H1 (cell line): Measurements from ENCODE around the gene IL13RA1. TPM values are rescaled to one million over a fixed set of nuclear protein-coding genes. Genes with fewer than 3 reads are reported as not detected.

Experiments used
- CTCF ChIA-PET: fragments of 300-600 bp; sonication (Branson Sonifier 250); formaldehyde crosslinking; loops from one replicate; lab custom pipeline; 2021; ENCODE audit not compliant: partially characterized antibody; lab: Charles Lee
- POLR2A ChIA-PET: fragments of 300-600 bp; sonication (Branson Sonifier 250); formaldehyde crosslinking; loops from one replicate; lab custom pipeline; 2021; ENCODE audit warnings: inconsistent platforms; ENCODE audit not compliant: partially characterized antibody; lab: Charles Lee
- DNase-seq, 2 experiments: peaks; one replicate each; pipeline versions ENCODE4 v3.0.0 to v3.0.0-alpha.2; 2010 to 2022; ENCODE audit warnings: low spot score in 2 of 2, low read depth in 1 of 2, mixed read lengths in 1 of 2
- FAIRE-seq: peaks from 2 replicates; lab custom pipeline; 2011; peaks lifted over from hg19 to GRCh38; lab: Jason Lieb, UNC
- H2AFZ ChIP-seq: 2 replicates; pipeline ENCODE4 v1.8.1; 2012; ENCODE audit warnings: low read length, inconsistent platforms
- H2AK5ac ChIP-seq: 2 replicates; pipeline ENCODE4 v1.6.1; 2013; ENCODE audit warnings: low read depth, low read length
- H2BK120ac ChIP-seq: replicated peaks from 2 replicates; pipeline ENCODE3; 2013; ENCODE audit warnings: low read depth, low read length, inconsistent platforms
- H2BK12ac ChIP-seq: 2 replicates; pipeline ENCODE4 v1.6.1; 2013; ENCODE audit warnings: low read depth, low read length
- H2BK15ac ChIP-seq: 2 replicates; pipeline ENCODE4 v1.6.1; 2013; ENCODE audit warnings: low read length
- H2BK20ac ChIP-seq: 2 replicates; pipeline ENCODE4 v1.6.1; 2013; ENCODE audit warnings: low read length
- H2BK5ac ChIP-seq: 2 replicates; pipeline ENCODE4 v1.6.1; 2013; ENCODE audit warnings: low read depth, low read length
- H3K14ac ChIP-seq: 2 replicates; pipeline ENCODE4 v1.6.1; 2013; ENCODE audit warnings: inconsistent platforms; ENCODE audit not compliant: insufficient read length
- H3K18ac ChIP-seq: 2 replicates; pipeline ENCODE4 v1.6.1; 2013; ENCODE audit warnings: low read length; ENCODE audit errors: extremely low read depth
- H3K23ac ChIP-seq: 2 replicates; pipeline ENCODE4 v1.6.1; 2013; ENCODE audit warnings: inconsistent platforms; ENCODE audit not compliant: insufficient read length
- H3K23me2 ChIP-seq: 2 replicates; pipeline ENCODE4 v1.6.1; 2013; ENCODE audit warnings: low read depth, low read length
- H3K27ac ChIP-seq: 2 replicates; pipeline ENCODE4 v1.6.1; 2011; ENCODE audit warnings: low read depth, low read length, inconsistent platforms
- H3K27me3 ChIP-seq, 4 experiments: replicated peaks in 1 of 4; 1 replicate in 1 of 4; 2 replicates in 3 of 4; pipeline versions ENCODE4 v1.6.1 to v1.8.1; 2011 to 2013; ENCODE audit warnings: low read length in 3 of 4, mild to moderate bottlenecking in 3 of 4, inconsistent platforms in 2 of 4, mixed read lengths in 2 of 4, moderate library complexity in 1 of 4; ENCODE audit not compliant: control insufficient read depth in 3 of 4, insufficient read depth in 3 of 4; ENCODE audit errors: extremely low read depth in 1 of 4
- H3K36me3 ChIP-seq, 4 experiments: 2 replicates each; pipeline versions ENCODE4 v1.6.1 to v1.8.1; 2011 to 2013; ENCODE audit warnings: mild to moderate bottlenecking in 4 of 4, low read length in 3 of 4, moderate library complexity in 2 of 4, control low read depth in 1 of 4, inconsistent platforms in 1 of 4; ENCODE audit not compliant: insufficient read depth in 4 of 4, control insufficient read depth in 2 of 4
- H3K4ac ChIP-seq: replicated peaks from 2 replicates; pipeline ENCODE3; 2013; ENCODE audit warnings: low read length, low read depth, mixed read lengths, inconsistent platforms; ENCODE audit not compliant: insufficient read length
- H3K4me1 ChIP-seq, 4 experiments: replicated peaks in 1 of 4; 1 replicate in 1 of 4; 2 replicates in 3 of 4; pipeline versions ENCODE4 v1.6.1 to v1.8.1; 2011 to 2013; ENCODE audit warnings: low read length in 3 of 4, inconsistent platforms in 2 of 4, mixed read lengths in 1 of 4; ENCODE audit not compliant: insufficient read depth in 4 of 4, control insufficient read depth in 3 of 4
- H3K4me2 ChIP-seq, 2 experiments: 2 replicates each; pipeline versions ENCODE4 v1.6.1 to v1.8.1; 2011 to 2013; ENCODE audit warnings: low read depth in 2 of 2, low read length in 2 of 2, control low read depth in 1 of 2, inconsistent platforms in 1 of 2, mild to moderate bottlenecking in 1 of 2; ENCODE audit not compliant: insufficient read depth in 1 of 2
- H3K4me3 ChIP-seq, 4 experiments: fragments of 200-600, 300-600 bp in 1 of 4; sonication (generic), shearing (Covaris generic), sonication (Bioruptor Twin) in 1 of 4; 2 replicates each; pipeline versions ENCODE4 v1.5.1 to v1.8.1; 2011 to 2016; ENCODE audit warnings: low read length in 4 of 4, low read depth in 3 of 4, control low read depth in 2 of 4, inconsistent platforms in 2 of 4, mild to moderate bottlenecking in 2 of 4, mixed read lengths in 1 of 4, moderate library complexity in 1 of 4; ENCODE audit not compliant: insufficient read depth in 2 of 4; ENCODE audit errors: extremely low read depth in 1 of 4
- H3K56ac ChIP-seq: replicated peaks from 2 replicates; pipeline ENCODE3; 2013; ENCODE audit warnings: low read depth, mild to moderate bottlenecking, mixed read lengths, low read length, inconsistent platforms; ENCODE audit not compliant: insufficient read length
- H3K79me1 ChIP-seq: 2 replicates; pipeline ENCODE4 v1.6.1; 2013; ENCODE audit warnings: low read depth, low read length, control low read depth
- H3K79me2 ChIP-seq, 2 experiments: 2 replicates each; pipeline versions ENCODE4 v1.6.1 to v1.8.1; 2012 to 2013; ENCODE audit warnings: low read length in 2 of 2, mild to moderate bottlenecking in 2 of 2, inconsistent platforms in 1 of 2; ENCODE audit not compliant: insufficient read depth in 2 of 2, control insufficient read depth in 1 of 2
- H3K9ac ChIP-seq, 4 experiments: replicated peaks in 1 of 4; 1 replicate in 1 of 4; 2 replicates in 3 of 4; pipeline versions ENCODE4 v1.6.1 to v1.8.1; 2011 to 2013; ENCODE audit warnings: low read depth in 3 of 4, low read length in 3 of 4, control low read depth in 2 of 4, mild to moderate bottlenecking in 2 of 4, moderate library complexity in 2 of 4, inconsistent platforms in 1 of 4; ENCODE audit errors: extremely low read depth in 1 of 4
- H3K9me3 ChIP-seq, 2 experiments: 2 replicates each; pipeline versions ENCODE4 v1.6.1 to v1.8.1; 2012 to 2013; ENCODE audit warnings: mild to moderate bottlenecking in 2 of 2, moderate library complexity in 2 of 2, control low read depth in 1 of 2, inconsistent platforms in 1 of 2, low read depth in 1 of 2, low read length in 1 of 2, mixed read lengths in 1 of 2; ENCODE audit not compliant: insufficient read depth in 2 of 2
- H4K20me1 ChIP-seq, 2 experiments: replicated peaks in 1 of 2; 2 replicates each; pipeline versions ENCODE3 to v1.8.1; 2011 to 2013; ENCODE audit warnings: inconsistent platforms in 2 of 2, low read length in 2 of 2, mild to moderate bottlenecking in 1 of 2; ENCODE audit not compliant: insufficient read depth in 2 of 2, control insufficient read depth in 1 of 2
- H4K5ac ChIP-seq: 2 replicates; pipeline ENCODE4 v1.6.1; 2013; ENCODE audit warnings: low read length, low read depth, mixed read lengths, inconsistent platforms; ENCODE audit not compliant: insufficient read length
- H4K8ac ChIP-seq: 2 replicates; pipeline ENCODE4 v1.8.0; 2013; ENCODE audit warnings: mild to moderate bottlenecking, moderate library complexity, low read length, inconsistent platforms; ENCODE audit not compliant: insufficient read depth; ENCODE audit errors: extremely low read depth
- H4K91ac ChIP-seq: replicated peaks from 2 replicates; pipeline ENCODE3; 2013; ENCODE audit warnings: low read length, mixed read lengths, inconsistent platforms; ENCODE audit not compliant: insufficient read length
- EZH2 ChIP-seq: fragments of 200-600 bp; sonication (generic); IDR thresholded peaks from 2 replicates; pipeline ENCODE4 v1.7.1; 2012; ENCODE audit warnings: low read depth, mild to moderate bottlenecking, moderate library complexity, low read length, inconsistent platforms; ENCODE audit not compliant: severe bottlenecking
- FOSL1 ChIP-seq: IDR thresholded peaks from 2 replicates; pipeline ENCODE4 v1.6.1; 2011; ENCODE audit warnings: mild to moderate bottlenecking, low read depth, low read length, moderate library complexity; ENCODE audit not compliant: insufficient read depth
- RFX5 ChIP-seq: IDR thresholded peaks from 2 replicates; pipeline ENCODE4 v1.6.1; 2011; ENCODE audit warnings: low read depth, low read length, improper control_type of control experiment, borderline replicate concordance
- WGBS, 2 experiments: shearing (Covaris generic) in 1 of 2; methylation state at CpG; one replicate each; pipeline versions ENCODE4 v1.1.6 to v1.1.7; 2013 to 2015; ENCODE audit warnings: low lambda C conversion rate in 2 of 2, mixed read lengths in 2 of 2, inconsistent platforms in 1 of 2, low coverage in 1 of 2, missing lambda C conversion rate in 1 of 2; ENCODE audit not compliant: insufficient replicate concordance in 2 of 2, insufficient coverage in 1 of 2, insufficient read length in 1 of 2; ENCODE audit errors: extremely low coverage in 1 of 2, missing lambda C conversion rate in 1 of 2; 5-methylcytosine and 5-hydroxymethylcytosine counted together
- polyA plus RNA-seq, 7 experiments: library from polyadenylated mRNA; depleted of rRNA in 3 of 7; stranded (reverse) in 5 of 7; unstranded in 2 of 7; fragments of >200 nt in 5 of 7; fragments of 200-250 nt in 2 of 7; gene quantifications; 1 replicate in 5 of 7; 2 replicates in 1 of 7; 4 replicates in 1 of 7; pipeline versions ENCODE4 v1.2.1 to v1.2.3, GENCODE V29; 2011 to 2013; ENCODE audit warnings: missing spikeins in 2 of 7, mixed read lengths in 2 of 7
- total RNA-seq: library from RNA; stranded (reverse); fragmentation: NEBNext Ultra II Directional; extraction: Animal tissue kit (Norgen Biotek cat#: 25700); gene quantifications from 2 replicates; pipeline ENCODE4 v1.2.1, GENCODE V29; 2021
- TF ChIP-seq, protein P1 (sequence below): IDR thresholded peaks from 2 replicates; pipeline ENCODE4 v1.6.1; 2012; ENCODE audit warnings: inconsistent platforms

Gene IL13RA1
- total and polyA plus RNA-seq, 2 of the 8 experiments (the other 6 are each of a cell fraction or from before 2014, with no cell fraction given), result 3.3 to 9.4 TPM

DNA sequence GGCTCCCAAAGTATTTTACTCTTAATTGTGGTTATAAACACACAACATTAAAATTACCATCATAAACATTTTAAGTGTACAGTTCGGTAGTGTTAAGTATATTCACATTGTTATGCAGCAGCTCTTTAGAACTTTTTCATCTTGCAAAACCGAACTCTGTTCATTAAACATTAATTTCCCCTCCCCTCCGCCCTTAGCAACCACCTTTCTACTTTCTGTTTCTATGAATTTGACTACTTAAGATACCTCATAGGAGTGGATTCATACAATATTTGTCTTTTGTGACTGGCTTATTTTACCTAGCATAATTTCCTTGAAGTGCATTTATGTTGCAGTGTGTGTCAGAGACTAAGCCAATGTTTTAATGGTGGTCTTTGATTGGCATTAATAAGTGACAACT is 32.6 kb downstream of the IL13RA1 start:
- no peaks in the 10 kb centered on the region for H3K27me3 ChIP-seq
- H3K23ac ChIP-seq, result no peak overlapping the region
- H2AFZ ChIP-seq, result no peak overlapping the region
- H2BK120ac ChIP-seq, result no peak overlapping the region
- H3K27ac ChIP-seq, result no peak overlapping the region
- H3K4ac ChIP-seq, result no peak overlapping the region
- ChIA-PET POLR2A (no interaction called here), CTCF (interaction anchor here (0.6 to 2.4 kb wide), 3 partner anchors 13 to 771 kb away, joined by 3 to 13 read pairs (median 3); no protein-coding TSS in a partner anchor)
- TF ChIP-seq RFX5 (no peak), EZH2 (no peak), FOSL1 (no peak)
- TF ChIP-seq, protein P1, sequence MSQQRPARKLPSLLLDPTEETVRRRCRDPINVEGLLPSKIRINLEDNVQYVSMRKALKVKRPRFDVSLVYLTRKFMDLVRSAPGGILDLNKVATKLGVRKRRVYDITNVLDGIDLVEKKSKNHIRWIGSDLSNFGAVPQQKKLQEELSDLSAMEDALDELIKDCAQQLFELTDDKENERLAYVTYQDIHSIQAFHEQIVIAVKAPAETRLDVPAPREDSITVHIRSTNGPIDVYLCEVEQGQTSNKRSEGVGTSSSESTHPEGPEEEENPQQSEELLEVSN, result no peak
- H4K5ac ChIP-seq, result no peak overlapping the region
- H3K4me1 ChIP-seq, result peaks cover 0 to 4% (median 0%) of the 10 kb centered on the region in 4 experiments; a peak in 1 of 7 replicates
- H3K79me2 ChIP-seq, result no peaks in the 10 kb centered on the region
- no peak overlapping the region for H3K14ac ChIP-seq
- no peak overlapping the region for H2BK12ac ChIP-seq
- DNase-seq (no peak), FAIRE-seq (no peak)
- no peak overlapping the region for H2BK5ac ChIP-seq
- H3K18ac ChIP-seq, result no peak overlapping the region
- no peak overlapping the region for H4K8ac ChIP-seq
- no peak overlapping the region for H3K4me2 ChIP-seq
- H3K23me2 ChIP-seq, result no peaks in the 10 kb centered on the region
- H2BK15ac ChIP-seq, result no peak overlapping the region
- no peaks in the 10 kb centered on the region for H3K36me3 ChIP-seq
- H3K9ac ChIP-seq, result no peak overlapping the region
- H2AK5ac ChIP-seq, result no peak overlapping the region
- H2BK20ac ChIP-seq, result no peak overlapping the region
- H3K56ac ChIP-seq, result no peak overlapping the region
- H4K91ac ChIP-seq, result no peak overlapping the region
- no peak overlapping the region for H3K4me3 ChIP-seq
- H4K20me1 ChIP-seq, result no peaks in the 10 kb centered on the region
- no peaks in the 10 kb centered on the region for H3K79me1 ChIP-seq
- 90% methylated on average over 3 of the region's 3 CpGs; no CpG with 5 or more reads in 1 of the 2 experiments for WGBS, 2 experiments
- H3K9me3 ChIP-seq, result no peaks in the 10 kb centered on the region
